ENCODE results near the gene PDE4D. TPM values are rescaled to one million over a fixed set of nuclear protein-coding genes. Genes with fewer than 3 reads are reported as not detected.

PDE4D gene
- total RNA-seq, 1 donor from 2014 or later = 6.8 TPM

DNA sequence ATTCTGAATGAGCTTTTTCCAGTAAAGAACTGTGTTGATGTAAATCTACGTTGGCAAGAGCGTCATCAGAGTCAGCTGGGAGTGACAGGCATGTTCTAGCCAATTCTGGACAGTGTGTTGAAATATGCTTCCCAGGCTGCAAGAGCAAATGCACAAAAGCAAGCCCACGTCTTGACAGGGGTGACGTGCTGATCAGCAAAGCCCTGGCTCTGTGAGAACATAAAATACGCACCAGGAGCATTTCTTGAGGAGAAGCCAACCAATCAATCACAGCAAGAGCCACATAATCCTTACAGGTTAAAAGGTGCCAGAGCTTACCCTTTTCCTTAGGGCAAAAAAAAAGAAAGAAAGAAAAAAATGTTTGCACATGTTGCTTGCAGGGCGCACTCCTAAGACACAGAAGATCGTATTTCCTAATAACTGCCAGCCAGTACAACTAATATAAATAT is 148.1 kb downstream of the PDE4D start:
- H3K36me3 ChIP-seq (ENCODE audit: control insufficient read depth, insufficient read depth, low read length) = no peaks in the 10 kb centered on the region
- H3K27me3 ChIP-seq (ENCODE audit: control insufficient read depth, insufficient read depth, low read length) = no peaks in the 10 kb centered on the region
- FAIRE-seq = peak; percentile 91
- peak overlapping the region; percentile 5 for H3K4me3 ChIP-seq (ENCODE audit: low read depth, low read length)
- TF ChIP-seq, protein P1, sequence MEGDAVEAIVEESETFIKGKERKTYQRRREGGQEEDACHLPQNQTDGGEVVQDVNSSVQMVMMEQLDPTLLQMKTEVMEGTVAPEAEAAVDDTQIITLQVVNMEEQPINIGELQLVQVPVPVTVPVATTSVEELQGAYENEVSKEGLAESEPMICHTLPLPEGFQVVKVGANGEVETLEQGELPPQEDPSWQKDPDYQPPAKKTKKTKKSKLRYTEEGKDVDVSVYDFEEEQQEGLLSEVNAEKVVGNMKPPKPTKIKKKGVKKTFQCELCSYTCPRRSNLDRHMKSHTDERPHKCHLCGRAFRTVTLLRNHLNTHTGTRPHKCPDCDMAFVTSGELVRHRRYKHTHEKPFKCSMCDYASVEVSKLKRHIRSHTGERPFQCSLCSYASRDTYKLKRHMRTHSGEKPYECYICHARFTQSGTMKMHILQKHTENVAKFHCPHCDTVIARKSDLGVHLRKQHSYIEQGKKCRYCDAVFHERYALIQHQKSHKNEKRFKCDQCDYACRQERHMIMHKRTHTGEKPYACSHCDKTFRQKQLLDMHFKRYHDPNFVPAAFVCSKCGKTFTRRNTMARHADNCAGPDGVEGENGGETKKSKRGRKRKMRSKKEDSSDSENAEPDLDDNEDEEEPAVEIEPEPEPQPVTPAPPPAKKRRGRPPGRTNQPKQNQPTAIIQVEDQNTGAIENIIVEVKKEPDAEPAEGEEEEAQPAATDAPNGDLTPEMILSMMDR (IDR thresholded peaks at IDR 0.05; ENCODE audit: insufficient read depth, low read length, severe bottlenecking) = no peak
- DNase-seq (ENCODE audit: low read depth) = peak; percentile 99

DNA sequence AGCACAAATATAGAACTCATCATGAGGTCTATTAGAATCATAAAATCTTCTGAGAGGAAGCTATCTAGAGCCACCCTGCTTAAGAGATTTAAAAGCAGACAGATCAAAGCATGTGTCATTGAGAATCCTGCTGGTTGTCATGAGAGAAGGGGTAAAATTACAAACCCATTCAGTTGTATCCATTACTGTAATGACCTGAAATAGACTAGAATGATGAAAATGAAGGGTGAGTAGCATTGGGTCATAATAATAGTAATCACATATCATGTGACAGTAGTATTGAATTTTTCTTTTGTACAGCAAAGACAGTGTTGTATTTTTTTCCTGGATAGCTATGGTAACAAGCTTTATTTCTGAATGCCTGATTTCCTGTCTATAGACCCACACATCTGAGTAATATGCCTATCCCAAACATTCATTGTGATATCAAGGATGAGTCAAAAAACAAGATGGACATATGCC is 149.0 kb downstream of the PDE4D start:
- Histone ChIP-seq H3K27me3 (ENCODE audit: control insufficient read depth, insufficient read depth, low read length) (no peaks in the 10 kb centered on the region), H3K4me3 (ENCODE audit: low read depth, low read length) (no peak overlapping the region), H3K36me3 (ENCODE audit: control insufficient read depth, insufficient read depth, low read length) (no peaks in the 10 kb centered on the region)
- FAIRE-seq = no peak
- TF ChIP-seq, protein P1 (IDR thresholded peaks at IDR 0.05; ENCODE audit: insufficient read depth, low read length, severe bottlenecking) = no peak
- peak; percentile 98 for DNase-seq (ENCODE audit: low read depth)

DNA sequence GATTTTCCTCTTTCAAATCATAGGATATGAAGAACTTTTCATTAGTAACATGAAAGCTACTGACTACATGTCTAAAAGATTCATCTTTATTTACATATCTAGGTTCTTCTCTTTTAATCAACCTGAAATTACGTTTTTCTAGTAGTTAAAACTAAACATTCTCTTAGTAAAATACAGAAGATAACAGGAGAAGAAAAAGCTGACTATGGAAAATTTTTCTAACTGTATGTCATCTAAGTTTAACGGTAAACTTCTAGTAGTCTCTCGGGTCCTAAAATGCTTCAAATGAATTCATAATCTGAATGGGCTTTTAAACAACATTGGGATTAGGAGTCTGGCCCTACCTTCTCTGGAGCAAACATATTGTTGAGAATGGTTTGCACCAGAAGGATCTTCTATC is 151.9 kb downstream of the PDE4D start:
- no peak overlapping the region for H3K4me3 ChIP-seq (ENCODE audit: low read depth, low read length)
- TF ChIP-seq, protein P1 (IDR thresholded peaks at IDR 0.05; ENCODE audit: insufficient read depth, low read length, severe bottlenecking) = no peak
- no peaks in the 10 kb centered on the region for H3K36me3 ChIP-seq (ENCODE audit: control insufficient read depth, insufficient read depth, low read length)
- FAIRE-seq (no peak), DNase-seq (ENCODE audit: low read depth) (no peak)
- no peaks in the 10 kb centered on the region for H3K27me3 ChIP-seq (ENCODE audit: control insufficient read depth, insufficient read depth, low read length)

DNA sequence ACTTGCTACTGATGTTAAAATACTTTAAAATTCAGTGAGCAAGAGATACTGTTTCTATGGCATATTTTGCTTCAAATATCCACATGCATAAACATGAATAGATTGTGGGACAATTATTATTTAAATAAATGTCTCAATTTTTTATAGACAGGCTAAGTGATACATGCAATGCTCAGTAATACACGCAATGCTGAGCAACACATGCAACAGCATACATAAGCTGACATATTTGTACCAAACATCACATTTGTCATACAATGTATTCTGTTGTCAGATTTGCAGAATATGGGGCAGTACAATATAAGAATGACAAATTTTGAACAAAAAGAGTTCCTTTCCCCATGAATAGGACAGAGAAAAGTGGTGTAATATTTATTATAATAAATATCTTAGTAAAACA is 155.5 kb downstream of the PDE4D start:
- FAIRE-seq = no peak
- Histone ChIP-seq H3K4me3 (ENCODE audit: low read depth, low read length) (no peak overlapping the region), H3K36me3 (ENCODE audit: control insufficient read depth, insufficient read depth, low read length) (no peaks in the 10 kb centered on the region), H3K27me3 (ENCODE audit: control insufficient read depth, insufficient read depth, low read length) (no peaks in the 10 kb centered on the region)
- DNase-seq (ENCODE audit: low read depth) = no peak
- TF ChIP-seq, protein P1 (IDR thresholded peaks at IDR 0.05; ENCODE audit: insufficient read depth, low read length, severe bottlenecking) = no peak

DNA sequence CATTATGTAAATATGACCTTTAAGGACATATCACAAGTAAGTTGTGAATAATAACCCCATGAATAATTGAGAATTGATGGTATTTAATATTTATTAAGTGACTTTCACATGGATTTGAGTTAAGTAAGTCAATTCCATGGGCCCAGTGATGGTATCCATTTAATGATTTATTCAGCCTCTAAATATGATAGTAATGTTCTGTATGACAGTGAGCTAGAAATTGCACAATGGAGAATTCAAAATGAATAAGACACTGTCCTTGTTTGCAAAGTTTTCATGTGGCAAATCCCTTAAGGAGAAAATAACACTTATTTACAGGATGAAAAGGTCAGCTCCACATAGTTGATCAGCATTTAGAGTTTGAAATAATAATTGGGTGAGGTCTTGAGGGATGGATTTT is 160.7 kb downstream of the PDE4D start:
- no peak for FAIRE-seq

More for the DNA sequence above, 160.7 kb downstream of the PDE4D start:
- no peak for DNase-seq (ENCODE audit: low read depth)
- H3K4me3 ChIP-seq (ENCODE audit: low read depth, low read length) = no peak overlapping the region
- no peaks in the 10 kb centered on the region for H3K27me3 ChIP-seq (ENCODE audit: control insufficient read depth, insufficient read depth, low read length)
- TF ChIP-seq, protein P1 (IDR thresholded peaks at IDR 0.05; ENCODE audit: insufficient read depth, low read length, severe bottlenecking) = no peak
- no peaks in the 10 kb centered on the region for H3K36me3 ChIP-seq (ENCODE audit: control insufficient read depth, insufficient read depth, low read length)

Measured in bronchial epithelial cell (primary cell).